Neutrophil (primary cell): Measurements from ENCODE around the gene WEE1.

Source experiments
- H3K27ac ChIP-seq: fragments of 200-600 bp; sonication (generic); 2 replicates; pipeline ENCODE4 v1.5.1; 2016; ENCODE audit warnings: mild to moderate bottlenecking, moderate library complexity
- H3K27me3 ChIP-seq: fragments of 200-600 bp; sonication (generic); 2 replicates; pipeline ENCODE4 v1.6.0; 2016; ENCODE audit warnings: mild to moderate bottlenecking
- H3K36me3 ChIP-seq: fragments of 200-600 bp; sonication (generic); 2 replicates; pipeline ENCODE4 v1.5.1; 2017
- H3K4me1 ChIP-seq, 2 experiments: fragments of 200-600 bp in 1 of 2; sonication (generic) in 1 of 2; 1 replicate in 1 of 2; 2 replicates in 1 of 2; pipeline versions ENCODE4 v1.5.1 to v1.6.1; 2013 to 2016; ENCODE audit warnings: low read depth in 1 of 2, low read length in 1 of 2, mild to moderate bottlenecking in 1 of 2, moderate library complexity in 1 of 2; ENCODE audit not compliant: control insufficient read depth in 1 of 2, insufficient read depth in 1 of 2
- H3K4me3 ChIP-seq, 2 experiments: fragments of 200-600 bp in 1 of 2; sonication (generic) in 1 of 2; 1 replicate in 1 of 2; 2 replicates in 1 of 2; pipeline ENCODE4 v1.5.1; 2013 to 2016; ENCODE audit warnings: low read depth in 1 of 2, low read length in 1 of 2, mild to moderate bottlenecking in 1 of 2, moderate library complexity in 1 of 2
- H3K9me3 ChIP-seq: fragments of 200-600 bp; sonication (generic); 2 replicates; pipeline ENCODE4 v1.5.1; 2016
- CTCF ChIP-seq: fragments of 200-600 bp; sonication (generic); IDR thresholded peaks from 2 replicates; pipeline ENCODE4 v1.5.1; 2016; ENCODE audit warnings: antibody characterized with exemption

WEE1 gene

GRCh38 chr11:9577556-9577955 lies 4.1 kb downstream of the WEE1 start:
- Histone ChIP-seq H3K36me3 (peaks cover 12% of the 10 kb centered on the region), H3K4me1 (peaks cover 21 to 22% of the 10 kb centered on the region in 2 experiments), H3K4me3 (no peak overlapping the region), H3K9me3 (no peaks in the 10 kb centered on the region), H3K27me3 (peaks cover 10% of the 10 kb centered on the region), H3K27ac (no peak overlapping the region)
- TF ChIP-seq CTCF, result no peak

GRCh38 chr11:9580894-9581293 lies 7.4 kb downstream of the WEE1 start:
- Histone ChIP-seq H3K4me1 (peaks cover 2 to 5% of the 10 kb centered on the region in 2 experiments), H3K36me3 (peaks cover 36% of the 10 kb centered on the region), H3K27me3 (no peaks in the 10 kb centered on the region), H3K9me3 (no peaks in the 10 kb centered on the region), H3K27ac (no peak overlapping the region), H3K4me3 (no peak overlapping the region)
- TF ChIP-seq CTCF, result no peak

- no peak for TF ChIP-seq CTCF
- Histone ChIP-seq H3K27me3 (no peaks in the 10 kb centered on the region), H3K4me1 (no peaks in the 10 kb centered on the region), H3K4me3 (no peak overlapping the region), H3K27ac (no peak overlapping the region), H3K36me3 (peaks cover 43% of the 10 kb centered on the region), H3K9me3 (no peaks in the 10 kb centered on the region)
These were observed 8.2 kb downstream of the WEE1 start for GRCh38 chr11:9581556-9582161.

GRCh38 chr11:9590717-9591116 lies 17.2 kb downstream of the WEE1 start:
- no peaks in the 10 kb centered on the region for H3K9me3 ChIP-seq

GRCh38 chr11:9594267-9595046 lies 21.0 kb downstream of the WEE1 start:
- Histone ChIP-seq H3K4me3 (no peak overlapping the region), H3K27me3 (no peaks in the 10 kb centered on the region), H3K4me1 (no peaks in the 10 kb centered on the region), H3K36me3 (peaks cover 10% of the 10 kb centered on the region), H3K27ac (no peak overlapping the region), H3K9me3 (no peaks in the 10 kb centered on the region)
- TF ChIP-seq CTCF, result no peak

More at GRCh38 chr11:9590717-9591116, 17.2 kb downstream of the WEE1 start:
- no peak for TF ChIP-seq CTCF
- H3K4me1 ChIP-seq, result no peaks in the 10 kb centered on the region
- H3K27ac ChIP-seq, result no peak overlapping the region
- peaks cover 39% of the 10 kb centered on the region for H3K36me3 ChIP-seq
- no peaks in the 10 kb centered on the region for H3K27me3 ChIP-seq
- no peak overlapping the region for H3K4me3 ChIP-seq
